NCI-H1694 treated with DMSO at 0.1 percent for 48 hours (cell line): ENCODE measurements around the gene PLAU.

Experiments
- DNase-seq: peaks from one replicate; lab custom pipeline; 2025; lab: John Stamatoyannopoulos, UW

PLAU gene

GRCh38 chr10:73910764-73911552, at the start of gene PLAU:
TSS of gene PLAU (plus strand) at chr10:73911132. CDS start at chr10:73911556, 424 bp downstream.
- peak; percentile 51 for DNase-seq

GRCh38 chr10:73862011-73862410, 48.9 kb upstream of the PLAU start:
- DNase-seq, result no peak

GRCh38 chr10:73863039-73863817, 47.7 kb upstream of the PLAU start:
- no peak for DNase-seq

- DNase-seq, result no peak
Observed at GRCh38 chr10:73864229-73864628, 46.7 kb upstream of the PLAU start.

GRCh38 chr10:73865107-73865458, 45.8 kb upstream of the PLAU start:
- no peak for DNase-seq

- DNase-seq, result no peak
Observed at GRCh38 chr10:73865459-73866442, 45.2 kb upstream of the PLAU start.

GRCh38 chr10:73866621-73867020, 44.3 kb upstream of the PLAU start:
- DNase-seq, result no peak

- DNase-seq, result no peak
Observed at GRCh38 chr10:73867126-73867807, 43.7 kb upstream of the PLAU start.

GRCh38 chr10:73867871-73868631, 42.9 kb upstream of the PLAU start:
- no peak for DNase-seq

- DNase-seq, result no peak
Observed at GRCh38 chr10:73868655-73869195, 42.2 kb upstream of the PLAU start.

GRCh38 chr10:73871295-73872189, 39.4 kb upstream of the PLAU start:
- DNase-seq, result no peak

- peak; percentile 40 for DNase-seq
Observed at GRCh38 chr10:73872190-73872710, 38.7 kb upstream of the PLAU start.

GRCh38 chr10:73873142-73873837, 37.6 kb upstream of the PLAU start:
- no peak for DNase-seq

GRCh38 chr10:73873838-73874215, 37.1 kb upstream of the PLAU start:
- DNase-seq, result no peak

- peak; percentile 46 for DNase-seq
Observed at GRCh38 chr10:73874267-73875138, 36.4 kb upstream of the PLAU start, which contains the start of gene CAMK2G. TSS of gene CAMK2G (minus strand) at chr10:73874555. CDS start at chr10:73874461, 94 bp downstream.

- DNase-seq, result no peak
Observed at GRCh38 chr10:73875139-73875475, 35.8 kb upstream of the PLAU start.

GRCh38 chr10:73876157-73876556, 34.8 kb upstream of the PLAU start:
- no peak for DNase-seq

GRCh38 chr10:73876566-73876965, 34.4 kb upstream of the PLAU start:
- no peak for DNase-seq
